Vagina (tissue), 2 donors: ENCODE measurements around the gene ZNF417.

Source experiments
- CTCF ChIP-seq, 3 experiments: fragments of 450-650 bp in 2 of 3; fragments of 200-600 bp in 1 of 3; sonication (generic) in 1 of 3; IDR thresholded peaks; one replicate each; pipeline ENCODE4 v1.5.1; 2017 to 2019; ENCODE audit warnings: antibody characterized with exemption in 3 of 3, mild to moderate bottlenecking in 2 of 3, moderate library complexity in 2 of 3
- POLR2A ChIP-seq, 2 donors: fragments of 450-650 bp; IDR thresholded peaks; one replicate each; pipeline ENCODE4 v1.6.1; 2017; ENCODE audit warnings: antibody characterized with exemption in 2 of 2, mild to moderate bottlenecking in 2 of 2, moderate library complexity in 2 of 2
- POLR2AphosphoS5 ChIP-seq, 2 donors: sonication (generic); formaldehyde crosslinking; IDR thresholded peaks; one replicate each; pipeline ENCODE4 v1.9.0; 2017; ENCODE audit warnings: antibody characterized with exemption in 2 of 2, mild to moderate bottlenecking in 2 of 2, low read depth in 1 of 2; ENCODE audit not compliant: insufficient read depth in 1 of 2

- TF ChIP-seq CTCF (IDR thresholded peaks at IDR 0.05) (no peak), POLR2AphosphoS5 (IDR thresholded peaks at IDR 0.05; ENCODE audit: insufficient read depth in 1 of 2, low read depth in 1 of 2) (no peak), POLR2A (IDR thresholded peaks at IDR 0.05) (no peak)
Observed at GRCh38 chr19:57903618-57904184, 12.7 kb downstream of the ZNF417 start.
